ENCODE data around the gene MPEG1. TPM values are rescaled to one million over a fixed set of nuclear protein-coding genes. Genes with fewer than 3 reads are reported as not detected.
A peak's percentile ranks its signal among the peaks of the same experiment; 100 is the strongest.

MPEG1 gene
- polyA plus RNA-seq, 1 donor (not counting 4 experiments of a cell fraction or from before 2014, with no cell fraction given): not detected

DNA sequence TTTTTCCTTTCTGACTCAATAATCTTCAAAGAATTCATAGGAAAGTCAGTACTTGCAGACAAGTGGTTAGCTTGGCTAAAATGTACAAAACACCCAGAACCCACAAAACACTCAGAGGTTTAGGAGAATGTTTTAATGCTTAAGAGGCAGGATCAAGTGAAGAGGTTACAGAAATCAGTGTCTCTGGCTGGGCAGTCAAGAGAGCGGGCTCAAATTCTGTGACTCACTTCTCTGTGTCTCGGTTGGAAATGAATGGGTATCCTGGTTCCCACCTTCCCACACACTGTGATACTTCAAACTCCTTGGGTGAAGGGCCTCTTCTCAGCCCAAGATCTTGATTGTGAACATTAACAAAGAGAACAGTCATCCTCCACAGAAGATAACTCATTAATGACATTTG, 3.8 kb downstream of the MPEG1 start:
- no peak overlapping the region for H3K4me3 ChIP-seq (ENCODE audit: control insufficient read depth in 2 of 3, extremely low read depth in 1 of 3, insufficient read depth in 2 of 3, low read depth in 1 of 3, low read length in 3 of 3)
- DNase-seq (ENCODE audit: low read depth, low spot score) (no peak), FAIRE-seq (no peak)
- no peak overlapping the region for H3K9ac ChIP-seq (ENCODE audit: control insufficient read depth, extremely low read depth, insufficient read depth, low read length)
- H3K9me1 ChIP-seq (ENCODE audit: control insufficient read depth, extremely low read depth, insufficient read depth, low read length): no peaks in the 10 kb centered on the region
- H3K79me2 ChIP-seq (ENCODE audit: control insufficient read depth, insufficient read depth, low read length): no peaks in the 10 kb centered on the region
- H3K4me2 ChIP-seq (ENCODE audit: control insufficient read depth, extremely low read depth, insufficient read depth, low read depth, low read length): no peak overlapping the region
- no peaks in the 10 kb centered on the region for H3K9me3 ChIP-seq (ENCODE audit: control insufficient read depth, low read depth, low read length)
- TF ChIP-seq, protein P1, sequence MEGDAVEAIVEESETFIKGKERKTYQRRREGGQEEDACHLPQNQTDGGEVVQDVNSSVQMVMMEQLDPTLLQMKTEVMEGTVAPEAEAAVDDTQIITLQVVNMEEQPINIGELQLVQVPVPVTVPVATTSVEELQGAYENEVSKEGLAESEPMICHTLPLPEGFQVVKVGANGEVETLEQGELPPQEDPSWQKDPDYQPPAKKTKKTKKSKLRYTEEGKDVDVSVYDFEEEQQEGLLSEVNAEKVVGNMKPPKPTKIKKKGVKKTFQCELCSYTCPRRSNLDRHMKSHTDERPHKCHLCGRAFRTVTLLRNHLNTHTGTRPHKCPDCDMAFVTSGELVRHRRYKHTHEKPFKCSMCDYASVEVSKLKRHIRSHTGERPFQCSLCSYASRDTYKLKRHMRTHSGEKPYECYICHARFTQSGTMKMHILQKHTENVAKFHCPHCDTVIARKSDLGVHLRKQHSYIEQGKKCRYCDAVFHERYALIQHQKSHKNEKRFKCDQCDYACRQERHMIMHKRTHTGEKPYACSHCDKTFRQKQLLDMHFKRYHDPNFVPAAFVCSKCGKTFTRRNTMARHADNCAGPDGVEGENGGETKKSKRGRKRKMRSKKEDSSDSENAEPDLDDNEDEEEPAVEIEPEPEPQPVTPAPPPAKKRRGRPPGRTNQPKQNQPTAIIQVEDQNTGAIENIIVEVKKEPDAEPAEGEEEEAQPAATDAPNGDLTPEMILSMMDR (optimal IDR thresholded peaks at IDR 0.05 in 1 of 3, IDR thresholded peaks at IDR 0.05 in 1 of 3, conservative IDR thresholded peaks at IDR 0.05 in 1 of 3; ENCODE audit: extremely low read depth in 1 of 3, insufficient read depth in 2 of 3, low read length in 3 of 3): no peak
- TF ChIP-seq EZH2 (IDR thresholded peaks at IDR 0.05; ENCODE audit: low read length): no peak
- H3K36me3 ChIP-seq (ENCODE audit: control insufficient read depth in 2 of 2, extremely low read depth in 1 of 2, insufficient read depth in 2 of 2, low read length in 2 of 2): peaks cover 4 to 12% of the 10 kb centered on the region in 2 experiments
- dilution Hi-C loops (cut with MboI; ENCODE audit: extremely low pct_ligation_motif_present, low sequenced_read_pairs): no loop called here
- H2AFZ ChIP-seq (ENCODE audit: control insufficient read depth, low read length): no peak overlapping the region
- peaks cover 8% of the 10 kb centered on the region for H3K27me3 ChIP-seq (ENCODE audit: control insufficient read depth, extremely low read depth, insufficient read depth, low read length)
- no peaks in the 10 kb centered on the region for H3K4me1 ChIP-seq (ENCODE audit: control insufficient read depth, extremely low read depth, insufficient read depth, low read length)
- H3K27ac ChIP-seq (ENCODE audit: control insufficient read depth, insufficient read depth, low read length): no peak overlapping the region
- no peaks in the 10 kb centered on the region for H4K20me1 ChIP-seq (ENCODE audit: control insufficient read depth, extremely low read depth, insufficient read depth, low read length)

DNA sequence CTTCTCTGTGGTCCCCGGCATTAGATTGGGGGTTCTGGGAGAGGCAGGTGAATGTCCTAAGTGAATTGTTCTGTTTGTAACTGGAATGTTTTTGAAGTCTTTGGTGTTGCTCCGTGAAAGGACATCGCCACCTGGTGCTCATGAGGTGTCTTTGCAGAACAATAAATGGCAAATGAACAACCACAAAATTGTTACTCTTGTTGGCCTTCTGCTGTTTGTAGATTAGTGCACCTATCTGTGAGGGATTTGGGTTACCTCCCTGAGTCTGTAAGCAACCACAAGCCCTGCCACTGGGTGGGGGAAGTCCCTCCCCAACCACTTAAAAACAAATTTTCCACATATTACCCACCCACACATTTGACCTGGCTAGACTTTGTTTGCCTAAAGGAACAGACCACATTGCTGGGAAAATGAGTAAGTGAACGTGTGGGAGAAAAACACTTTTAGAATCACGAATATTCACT, 4.7 kb downstream of the MPEG1 start:
- no peak overlapping the region for H3K27ac ChIP-seq (ENCODE audit: control insufficient read depth, insufficient read depth, low read length)
- H3K9me1 ChIP-seq (ENCODE audit: control insufficient read depth, extremely low read depth, insufficient read depth, low read length): no peaks in the 10 kb centered on the region
- H3K36me3 ChIP-seq (ENCODE audit: control insufficient read depth in 2 of 2, extremely low read depth in 1 of 2, insufficient read depth in 2 of 2, low read length in 2 of 2): peaks cover 4 to 12% of the 10 kb centered on the region in 2 experiments
- H2AFZ ChIP-seq (ENCODE audit: control insufficient read depth, low read length): no peak overlapping the region
- TF ChIP-seq EZH2 (IDR thresholded peaks at IDR 0.05; ENCODE audit: low read length): no peak
- TF ChIP-seq, protein P1 (optimal IDR thresholded peaks at IDR 0.05 in 1 of 3, IDR thresholded peaks at IDR 0.05 in 1 of 3, conservative IDR thresholded peaks at IDR 0.05 in 1 of 3; ENCODE audit: extremely low read depth in 1 of 3, insufficient read depth in 2 of 3, low read length in 3 of 3): peak; percentile 60 to 77 (median 64)
- H3K4me3 ChIP-seq (ENCODE audit: control insufficient read depth in 2 of 3, extremely low read depth in 1 of 3, insufficient read depth in 2 of 3, low read depth in 1 of 3, low read length in 3 of 3): no peak overlapping the region
- H3K4me2 ChIP-seq (ENCODE audit: control insufficient read depth, extremely low read depth, insufficient read depth, low read depth, low read length): no peak overlapping the region
- no peaks in the 10 kb centered on the region for H3K9me3 ChIP-seq (ENCODE audit: control insufficient read depth, low read depth, low read length)
- no peaks in the 10 kb centered on the region for H4K20me1 ChIP-seq (ENCODE audit: control insufficient read depth, extremely low read depth, insufficient read depth, low read length)
- H3K79me2 ChIP-seq (ENCODE audit: control insufficient read depth, insufficient read depth, low read length): no peaks in the 10 kb centered on the region
- H3K9ac ChIP-seq (ENCODE audit: control insufficient read depth, extremely low read depth, insufficient read depth, low read length): no peak overlapping the region
- dilution Hi-C loops (cut with MboI; ENCODE audit: extremely low pct_ligation_motif_present, low sequenced_read_pairs): no loop called here
- no peaks in the 10 kb centered on the region for H3K4me1 ChIP-seq (ENCODE audit: control insufficient read depth, extremely low read depth, insufficient read depth, low read length)
- DNase-seq (ENCODE audit: low read depth, low spot score) (no peak), FAIRE-seq (no peak)
- H3K27me3 ChIP-seq (ENCODE audit: control insufficient read depth, extremely low read depth, insufficient read depth, low read length): peaks cover 8% of the 10 kb centered on the region
